Ureter (tissue), 1 donor: ENCODE results near the gene ZNF865. TPM values are rescaled to one million over a fixed set of nuclear protein-coding genes. Genes with fewer than 3 reads are reported as not detected.

Experiments used
- DNase-seq: peaks from one replicate; pipeline ENCODE4 v3.0.0-alpha.2; 2020; ENCODE audit warnings: low spot score
- total RNA-seq: library from RNA; stranded (reverse); gene quantifications from one replicate; pipeline ENCODE4 v1.2.4, GENCODE V29; 2023
- donor health status: DM: yes; HTN: yes; CAD: no.

ZNF865 gene
- total RNA-seq, 1 donor from 2014 or later, result 13.6 TPM

- DNase-seq, result no peak
Observed at GRCh38 chr19:55644842-55645511, 39.5 kb downstream of the ZNF865 start.

- no peak for DNase-seq
Observed at GRCh38 chr19:55645512-55645881, 40.0 kb downstream of the ZNF865 start.

GRCh38 chr19:55646889-55647731 is 41.7 kb downstream of the ZNF865 start:
- no peak for DNase-seq

- peak; percentile 62 for DNase-seq
Observed at GRCh38 chr19:55647732-55648584, 42.5 kb downstream of the ZNF865 start, which contains the start of gene CCDC106. TSS of gene CCDC106 (plus strand) at chr19:55648212. CDS start at chr19:55649047, 835 bp downstream.

- DNase-seq, result no peak
Observed at GRCh38 chr19:55648585-55649267, 43.3 kb downstream of the ZNF865 start.

- DNase-seq, result no peak
Observed at GRCh38 chr19:55649268-55650125, 44.0 kb downstream of the ZNF865 start.

- DNase-seq, result no peak
Observed at GRCh38 chr19:55650126-55650557, 44.7 kb downstream of the ZNF865 start.

GRCh38 chr19:55650602-55651230 is 45.3 kb downstream of the ZNF865 start:
- no peak for DNase-seq

GRCh38 chr19:55651236-55651635 is 45.8 kb downstream of the ZNF865 start:
- no peak for DNase-seq

GRCh38 chr19:55652311-55653128 is 47.1 kb downstream of the ZNF865 start:
- peak; percentile 69 for DNase-seq

GRCh38 chr19:55653651-55654322 is 48.3 kb downstream of the ZNF865 start:
- DNase-seq, result peak; percentile 98

GRCh38 chr19:55654323-55654867 is 48.9 kb downstream of the ZNF865 start:
- peak; percentile 100 for DNase-seq

GRCh38 chr19:55654868-55655647 is 49.6 kb downstream of the ZNF865 start, which contains the start of gene U2AF2:
TSS of gene U2AF2 (plus strand) at chr19:55655035. CDS start at chr19:55655105, 70 bp downstream.
- DNase-seq, result peak; percentile 97

GRCh38 chr19:55655648-55656040 is 50.2 kb downstream of the ZNF865 start:
- no peak for DNase-seq

GRCh38 chr19:55656552-55656951 is 51.1 kb downstream of the ZNF865 start:
- no peak for DNase-seq

GRCh38 chr19:55656988-55657747 is 51.7 kb downstream of the ZNF865 start:
- DNase-seq, result no peak
